ENCODE data around the gene HNRNPA1L2.
"Not testable (repeated sequence)": the region's sequence is repeated elsewhere in the genome, so short reads cannot be mapped to it uniquely, and the experiment has no call there.

Gene HNRNPA1L2

DNA sequence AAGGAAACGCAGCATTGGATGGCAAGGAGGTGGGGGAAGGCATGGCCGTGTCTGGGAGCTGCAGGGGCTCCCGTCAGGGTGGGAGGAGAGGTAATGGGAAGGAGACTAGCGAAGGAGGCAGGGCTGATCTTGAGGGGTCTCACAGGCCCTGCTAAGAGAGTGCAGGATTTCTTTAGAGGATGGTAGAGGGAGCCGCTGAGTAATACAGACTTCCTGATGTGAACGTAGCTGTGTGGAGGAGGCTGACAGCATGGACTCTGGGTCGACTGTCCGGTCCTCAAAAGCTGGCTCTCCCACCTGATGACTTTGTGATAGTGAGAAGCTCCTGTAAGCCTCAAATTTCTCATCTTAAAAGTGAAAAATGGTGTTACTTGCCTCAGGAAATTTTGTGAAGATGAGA is 34.0 kb upstream of the HNRNPA1L2 start:
- not testable (repeated sequence) for H3K36me3 ChIP-seq (ENCODE audit: control insufficient read depth, insufficient read depth, low read length); H3K9me3 ChIP-seq (ENCODE audit: control insufficient read depth, insufficient read depth, low read length); H3K4me3 ChIP-seq (ENCODE audit: low read depth, low read length); H3K27ac ChIP-seq (ENCODE audit: low read depth, low read length); H3K27me3 ChIP-seq (ENCODE audit: control insufficient read depth, insufficient read depth, low read length); H3K4me1 ChIP-seq (ENCODE audit: control insufficient read depth, insufficient read depth, low read length); H3K9ac ChIP-seq (ENCODE audit: low read depth, low read length)

- not testable (repeated sequence) for H3K27ac ChIP-seq (ENCODE audit: low read depth, low read length); H3K4me3 ChIP-seq (ENCODE audit: low read depth, low read length); H3K9ac ChIP-seq (ENCODE audit: low read depth, low read length); H3K4me1 ChIP-seq (ENCODE audit: control insufficient read depth, insufficient read depth, low read length); H3K27me3 ChIP-seq (ENCODE audit: control insufficient read depth, insufficient read depth, low read length); H3K9me3 ChIP-seq (ENCODE audit: control insufficient read depth, insufficient read depth, low read length); H3K36me3 ChIP-seq (ENCODE audit: control insufficient read depth, insufficient read depth, low read length)
Measured at GRCh38 chr13:52609013-52609606, 33.1 kb upstream of the HNRNPA1L2 start.

DNA sequence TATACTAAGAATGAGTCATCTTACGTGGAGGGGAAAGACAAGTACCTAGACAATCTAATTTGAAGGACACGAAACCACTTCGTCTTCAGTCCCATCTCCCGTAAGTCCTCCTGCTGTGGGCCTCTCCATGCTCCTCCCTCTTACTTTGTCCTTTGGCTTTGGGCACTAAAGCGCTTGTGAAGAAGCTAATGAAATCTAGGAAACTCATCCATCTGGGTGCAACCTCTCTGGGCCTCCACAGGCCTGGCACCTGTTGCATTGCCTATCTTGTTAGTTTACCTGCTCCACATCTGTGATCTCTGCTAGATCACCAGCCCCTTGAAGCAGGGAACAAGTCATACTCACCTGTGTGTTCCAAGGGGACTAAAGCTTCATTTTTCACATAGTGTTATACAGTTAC is 32.1 kb upstream of the HNRNPA1L2 start:
- not testable (repeated sequence) for H3K4me3 ChIP-seq (ENCODE audit: low read depth, low read length); H3K9me3 ChIP-seq (ENCODE audit: control insufficient read depth, insufficient read depth, low read length); H3K9ac ChIP-seq (ENCODE audit: low read depth, low read length); H3K36me3 ChIP-seq (ENCODE audit: control insufficient read depth, insufficient read depth, low read length); H3K27ac ChIP-seq (ENCODE audit: low read depth, low read length); H3K4me1 ChIP-seq (ENCODE audit: control insufficient read depth, insufficient read depth, low read length); H3K27me3 ChIP-seq (ENCODE audit: control insufficient read depth, insufficient read depth, low read length)

DNA sequence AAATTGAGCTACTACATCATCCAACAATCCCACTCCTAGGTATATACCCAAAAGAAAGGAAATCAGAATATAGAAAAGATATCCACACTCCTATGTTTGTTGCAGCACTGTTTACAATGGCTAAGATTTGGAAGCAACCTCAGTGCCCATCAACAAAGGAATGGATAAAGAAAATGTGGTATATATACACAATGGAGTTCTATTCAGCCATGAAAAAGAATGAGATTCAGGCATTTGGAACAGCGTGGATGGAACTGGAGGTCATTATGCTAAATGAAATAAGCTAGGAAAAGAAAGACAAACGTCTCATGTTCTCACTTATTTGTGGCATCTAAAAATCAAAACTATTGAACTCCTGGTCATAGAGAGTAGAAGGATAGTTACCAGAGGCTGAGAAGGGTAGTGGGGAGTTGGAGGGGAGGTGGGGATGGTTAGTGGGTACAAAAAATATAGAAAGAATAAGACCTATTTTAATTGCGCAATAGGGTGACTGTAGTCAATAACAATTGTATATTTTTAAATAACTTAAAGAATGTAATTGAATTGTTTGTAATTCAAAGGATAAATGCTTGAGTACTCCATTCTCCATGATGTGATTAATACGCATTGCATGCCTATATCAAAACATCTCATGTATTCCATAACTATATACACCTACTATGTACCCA is 27.0 kb upstream of the HNRNPA1L2 start:
- H3K9me3 ChIP-seq (ENCODE audit: control insufficient read depth, insufficient read depth, low read length) = no peaks in the 10 kb centered on the region
- no peaks in the 10 kb centered on the region for H3K27me3 ChIP-seq (ENCODE audit: control insufficient read depth, insufficient read depth, low read length)
- H3K4me3 ChIP-seq (ENCODE audit: low read depth, low read length) = no peak overlapping the region
- no peak overlapping the region for H3K27ac ChIP-seq (ENCODE audit: low read depth, low read length)
- H3K36me3 ChIP-seq (ENCODE audit: control insufficient read depth, insufficient read depth, low read length) = no peaks in the 10 kb centered on the region
- H3K4me1 ChIP-seq (ENCODE audit: control insufficient read depth, insufficient read depth, low read length) = 0 out of 2 replicates have a peak, but pooled peaks cover 1% of the 10 kb centered on the region
- no peak overlapping the region for H3K9ac ChIP-seq (ENCODE audit: low read depth, low read length)

GRCh38 chr13:52615812-52616211 is 26.4 kb upstream of the HNRNPA1L2 start:
- 0 out of 2 replicates have a peak, but pooled peaks cover 3% of the 10 kb centered on the region for H3K4me1 ChIP-seq (ENCODE audit: control insufficient read depth, insufficient read depth, low read length)
- no peak overlapping the region for H3K9ac ChIP-seq (ENCODE audit: low read depth, low read length)
- no peak overlapping the region for H3K4me3 ChIP-seq (ENCODE audit: low read depth, low read length)

DNA sequence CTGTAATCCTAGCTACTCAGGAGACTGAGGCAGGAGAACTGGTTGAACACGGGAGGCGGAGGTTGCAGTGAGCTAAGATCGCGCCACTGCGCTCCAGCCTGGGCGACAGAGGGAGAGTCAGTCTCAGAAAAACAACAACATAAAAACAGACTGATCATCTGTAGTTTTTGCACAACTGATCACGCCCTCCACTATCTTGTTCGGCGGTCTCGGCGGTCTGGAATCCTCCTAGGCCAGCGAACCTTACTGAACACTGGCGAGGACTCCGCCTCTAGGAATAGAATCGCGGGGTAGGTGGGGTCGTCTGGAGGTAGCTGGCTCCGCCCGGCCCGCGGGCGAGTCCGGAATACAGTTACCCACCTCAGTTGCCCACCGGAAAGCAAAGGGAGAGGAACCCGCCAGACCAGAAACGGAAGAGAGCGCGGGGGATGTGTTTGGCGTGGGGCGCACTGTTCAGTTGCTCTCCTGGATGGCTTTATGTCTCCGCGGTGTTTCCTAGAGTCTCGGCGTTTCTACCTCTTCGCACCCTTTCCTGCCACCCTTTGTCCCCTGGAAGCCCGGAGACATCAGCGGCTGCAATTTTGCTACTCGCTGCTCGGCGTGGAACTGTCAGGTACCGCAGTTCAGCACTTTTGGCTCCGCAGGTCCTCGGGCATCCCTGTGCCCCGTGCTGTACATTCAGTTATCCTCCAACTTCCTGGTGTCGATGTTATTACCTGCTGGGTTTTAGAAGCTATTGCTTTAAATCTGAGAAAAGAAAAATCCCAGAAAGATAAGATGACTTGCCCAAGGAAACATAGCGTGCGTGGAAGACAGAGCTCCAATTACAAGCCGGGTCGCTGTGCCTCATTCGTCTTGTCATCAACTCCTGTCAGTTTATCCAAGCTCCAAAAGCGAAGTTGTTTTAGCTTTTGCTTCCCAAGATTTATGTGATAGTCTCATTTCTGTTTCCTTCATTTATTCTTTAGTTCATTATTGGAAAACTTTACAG is 24.9 kb upstream of the HNRNPA1L2 start:
- Histone ChIP-seq H3K9me3 (ENCODE audit: control insufficient read depth, insufficient read depth, low read length) (no peaks in the 10 kb centered on the region), H3K36me3 (ENCODE audit: control insufficient read depth, insufficient read depth, low read length) (peaks cover 3% of the 10 kb centered on the region; the same call in 1 of the 2 replicates), H3K9ac (ENCODE audit: low read depth, low read length) (peak overlapping the region; percentile 70), H3K4me1 (ENCODE audit: control insufficient read depth, insufficient read depth, low read length) (0 out of 2 replicates have a peak, but pooled peaks cover 3% of the 10 kb centered on the region), H3K27me3 (ENCODE audit: control insufficient read depth, insufficient read depth, low read length) (no peaks in the 10 kb centered on the region), H3K27ac (ENCODE audit: low read depth, low read length) (no peak overlapping the region), H3K4me3 (ENCODE audit: low read depth, low read length) (peak overlapping the region; percentile 97)

More at GRCh38 chr13:52615812-52616211, 26.4 kb upstream of the HNRNPA1L2 start:
- no peaks in the 10 kb centered on the region for H3K9me3 ChIP-seq (ENCODE audit: control insufficient read depth, insufficient read depth, low read length)
- H3K36me3 ChIP-seq (ENCODE audit: control insufficient read depth, insufficient read depth, low read length) = peaks cover under 1% of the 10 kb centered on the region; the same call in 1 of the 2 replicates
- H3K27me3 ChIP-seq (ENCODE audit: control insufficient read depth, insufficient read depth, low read length) = no peaks in the 10 kb centered on the region
- H3K27ac ChIP-seq (ENCODE audit: low read depth, low read length) = no peak overlapping the region

DNA sequence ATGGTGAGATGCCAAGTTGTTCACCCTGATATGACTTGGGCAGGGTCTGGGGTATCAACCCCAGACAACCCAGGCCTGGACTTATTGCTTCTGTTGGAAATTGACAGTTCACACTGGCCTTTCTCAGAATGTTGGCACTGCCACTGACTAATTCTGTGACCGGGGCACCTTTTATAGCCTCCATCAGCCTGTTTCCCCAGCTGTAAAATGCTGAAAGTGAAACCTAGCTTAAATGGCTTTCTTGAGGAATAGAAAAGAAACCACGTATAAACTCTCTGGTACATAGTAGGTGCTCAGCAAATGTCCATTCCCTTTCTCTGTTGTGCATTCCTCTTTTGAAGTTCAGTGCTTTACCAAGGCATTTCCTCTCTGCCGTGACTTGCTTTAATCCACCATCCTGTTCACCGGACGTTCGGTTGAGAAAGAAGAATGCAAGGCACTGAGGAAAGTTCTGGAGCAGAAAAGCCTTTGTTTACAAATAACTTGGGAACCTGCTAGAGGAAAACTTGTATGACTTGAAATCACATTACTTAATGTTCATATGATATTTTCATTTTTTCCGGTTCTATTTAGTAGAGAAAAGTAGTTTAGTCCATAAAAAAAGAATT is 11.0 kb upstream of the HNRNPA1L2 start:
- not testable (repeated sequence) for H3K27me3 ChIP-seq (ENCODE audit: control insufficient read depth, insufficient read depth, low read length); H3K9ac ChIP-seq (ENCODE audit: low read depth, low read length); H3K4me3 ChIP-seq (ENCODE audit: low read depth, low read length); H3K4me1 ChIP-seq (ENCODE audit: control insufficient read depth, insufficient read depth, low read length); H3K27ac ChIP-seq (ENCODE audit: low read depth, low read length); H3K9me3 ChIP-seq (ENCODE audit: control insufficient read depth, insufficient read depth, low read length)
- peaks cover 28% of the 10 kb centered on the region for H3K36me3 ChIP-seq (ENCODE audit: control insufficient read depth, insufficient read depth, low read length)

GRCh38 chr13:52638666-52639328 is 3.4 kb upstream of the HNRNPA1L2 start:
- Histone ChIP-seq H3K9ac (ENCODE audit: low read depth, low read length) (no peak overlapping the region), H3K27ac (ENCODE audit: low read depth, low read length) (no peak overlapping the region), H3K36me3 (ENCODE audit: control insufficient read depth, insufficient read depth, low read length) (peaks cover 13% of the 10 kb centered on the region), H3K4me1 (ENCODE audit: control insufficient read depth, insufficient read depth, low read length) (peaks cover 7% of the 10 kb centered on the region; the same call in 1 of the 2 replicates), H3K4me3 (ENCODE audit: low read depth, low read length) (no peak overlapping the region), H3K27me3 (ENCODE audit: control insufficient read depth, insufficient read depth, low read length) (no peaks in the 10 kb centered on the region), H3K9me3 (ENCODE audit: control insufficient read depth, insufficient read depth, low read length) (no peaks in the 10 kb centered on the region)

DNA sequence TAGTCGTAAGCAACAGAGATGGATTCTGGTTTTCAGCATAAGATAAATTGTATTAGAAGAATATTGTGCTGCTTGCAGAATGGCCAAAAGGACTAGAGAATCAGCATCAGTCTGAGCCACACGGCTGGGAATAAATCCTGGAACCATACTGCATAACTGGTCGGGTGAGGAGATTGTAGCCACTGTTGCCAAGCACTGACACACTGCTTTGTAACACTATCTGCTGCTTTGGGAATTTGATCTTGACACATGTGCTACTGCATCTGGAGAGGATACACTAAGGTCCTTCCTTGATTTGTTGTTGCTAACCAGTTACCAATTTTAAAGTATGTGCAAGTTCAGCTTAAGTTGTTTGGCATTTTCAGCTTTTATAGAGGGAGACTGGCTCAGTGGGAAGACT is 1.9 kb downstream of the HNRNPA1L2 start:
- peaks cover 14% of the 10 kb centered on the region for H3K36me3 ChIP-seq (ENCODE audit: control insufficient read depth, insufficient read depth, low read length)
- H3K9ac ChIP-seq (ENCODE audit: low read depth, low read length) = no peak overlapping the region
- H3K27me3 ChIP-seq (ENCODE audit: control insufficient read depth, insufficient read depth, low read length) = no peaks in the 10 kb centered on the region
- no peak overlapping the region for H3K27ac ChIP-seq (ENCODE audit: low read depth, low read length)
- no peaks in the 10 kb centered on the region for H3K9me3 ChIP-seq (ENCODE audit: control insufficient read depth, insufficient read depth, low read length)
- no peak overlapping the region for H3K4me3 ChIP-seq (ENCODE audit: low read depth, low read length)
- no peaks in the 10 kb centered on the region for H3K4me1 ChIP-seq (ENCODE audit: control insufficient read depth, insufficient read depth, low read length)

DNA sequence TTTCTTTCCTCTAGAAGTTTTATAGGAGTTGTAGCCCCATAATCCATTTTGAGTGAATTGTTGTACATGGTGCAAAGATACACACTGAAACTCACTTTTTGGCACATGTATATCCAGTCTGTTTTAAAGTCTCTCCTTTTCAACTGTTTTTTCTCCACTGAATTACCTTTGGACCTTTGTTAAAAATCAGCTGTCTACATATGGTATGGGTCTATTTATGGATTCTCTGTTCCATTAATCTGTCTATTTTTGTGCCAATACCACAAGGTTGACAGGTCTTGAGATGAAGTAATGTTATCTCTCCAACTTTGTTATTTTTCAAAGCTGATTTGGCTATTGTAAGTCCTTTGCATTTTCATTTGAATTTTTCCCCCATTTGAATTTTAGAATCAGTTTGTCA is 4.7 kb downstream of the HNRNPA1L2 start:
- H3K9ac ChIP-seq (ENCODE audit: low read depth, low read length) = no peak overlapping the region
- H3K4me3 ChIP-seq (ENCODE audit: low read depth, low read length) = no peak overlapping the region
- no peak overlapping the region for H3K27ac ChIP-seq (ENCODE audit: low read depth, low read length)
- no peaks in the 10 kb centered on the region for H3K27me3 ChIP-seq (ENCODE audit: control insufficient read depth, insufficient read depth, low read length)
- peaks cover 19% of the 10 kb centered on the region for H3K36me3 ChIP-seq (ENCODE audit: control insufficient read depth, insufficient read depth, low read length)
- peaks cover 5% of the 10 kb centered on the region; the same call in 1 of the 2 replicates for H3K4me1 ChIP-seq (ENCODE audit: control insufficient read depth, insufficient read depth, low read length)
- H3K9me3 ChIP-seq (ENCODE audit: control insufficient read depth, insufficient read depth, low read length) = no peaks in the 10 kb centered on the region
